AG08395 (cell line): Measurements from ENCODE around the gene TLE4.
A peak's percentile ranks its signal among the peaks of the same experiment; 100 is the strongest.
"Not testable (repeated sequence)": the region's sequence is repeated elsewhere in the genome, so short reads cannot be mapped to it uniquely, and the experiment has no call there.

Experiments used
- DNase-seq: peaks from one replicate; pipeline ENCODE4 v3.0.0; 2012; ENCODE audit warnings: mixed read lengths, low spot score

TLE4 gene

DNA sequence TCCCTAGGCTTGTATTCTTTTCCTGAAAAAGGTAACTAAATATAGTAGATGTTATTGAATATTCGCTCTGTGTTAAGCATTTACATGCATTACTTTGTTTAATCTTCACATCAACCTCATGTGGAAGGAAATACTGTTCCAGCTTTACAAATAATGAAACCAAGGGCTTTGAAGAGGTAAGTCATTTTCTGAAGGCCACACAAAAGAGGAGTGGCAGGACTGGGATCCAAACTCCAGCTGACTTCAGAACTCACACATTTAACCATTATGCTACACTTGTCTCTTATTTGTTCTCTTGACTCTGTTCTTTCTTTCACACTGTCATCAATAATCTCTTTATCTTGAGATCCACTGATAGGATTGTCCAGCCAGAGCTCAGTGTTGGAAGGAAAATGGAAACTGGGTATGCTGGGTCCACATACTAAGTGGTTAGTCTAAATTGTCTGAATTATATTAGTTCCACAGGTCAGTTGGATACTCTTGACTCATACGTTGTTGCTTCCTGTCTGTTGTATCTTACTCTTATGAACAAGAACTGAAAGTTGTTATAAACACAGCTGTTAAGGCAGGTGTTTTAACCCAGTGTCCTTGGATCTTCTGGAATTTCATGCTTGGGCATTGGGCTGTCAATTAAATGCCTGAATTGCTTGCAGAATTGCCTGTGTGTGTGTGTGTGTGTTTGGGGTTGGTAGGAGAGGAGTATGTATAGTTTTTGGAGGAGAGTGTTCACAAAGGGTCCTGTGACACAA is 65.6 kb downstream of the TLE4 start:
- DNase-seq, result no peak

GRCh38 chr9:79638806-79639205 is 67.0 kb downstream of the TLE4 start:
- DNase-seq, result no peak

DNA sequence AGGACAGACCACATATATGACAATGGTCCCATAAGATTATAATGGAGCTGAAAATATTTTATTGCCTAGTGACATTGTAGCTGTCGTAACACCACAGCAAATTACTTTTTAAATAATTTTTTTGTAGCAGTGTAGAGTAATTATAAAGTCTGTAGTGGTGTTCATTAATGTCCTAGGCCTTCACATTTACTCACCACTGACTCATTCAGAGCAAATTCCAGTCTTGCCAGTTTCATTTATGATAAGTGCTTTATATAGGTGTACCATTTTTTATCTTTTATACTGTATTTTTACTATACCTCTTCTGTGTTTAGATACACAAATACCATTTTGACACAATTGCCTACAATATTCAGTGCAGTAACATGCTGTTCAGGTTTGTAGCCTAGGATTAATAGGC is 67.6 kb downstream of the TLE4 start:
- DNase-seq, result no peak

DNA sequence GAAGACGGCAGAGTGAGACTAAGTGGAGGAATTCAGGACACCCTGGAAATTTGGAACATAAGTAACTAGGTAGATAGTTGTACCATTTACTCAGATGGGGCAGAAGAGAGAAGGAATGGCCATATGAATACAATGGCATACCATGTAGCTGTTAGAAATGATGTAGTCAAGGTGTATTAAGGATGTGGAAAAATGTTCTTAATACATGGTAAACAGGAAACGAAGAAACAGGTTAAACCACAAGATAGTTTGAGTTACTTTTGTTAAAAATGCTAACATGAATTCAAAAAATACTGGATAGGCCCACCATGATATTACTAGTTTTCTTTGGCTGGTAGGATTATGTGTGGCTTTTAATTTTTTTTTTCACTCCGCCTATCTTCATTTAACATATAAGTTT is 68.3 kb downstream of the TLE4 start:
- not testable (repeated sequence) for DNase-seq

DNA sequence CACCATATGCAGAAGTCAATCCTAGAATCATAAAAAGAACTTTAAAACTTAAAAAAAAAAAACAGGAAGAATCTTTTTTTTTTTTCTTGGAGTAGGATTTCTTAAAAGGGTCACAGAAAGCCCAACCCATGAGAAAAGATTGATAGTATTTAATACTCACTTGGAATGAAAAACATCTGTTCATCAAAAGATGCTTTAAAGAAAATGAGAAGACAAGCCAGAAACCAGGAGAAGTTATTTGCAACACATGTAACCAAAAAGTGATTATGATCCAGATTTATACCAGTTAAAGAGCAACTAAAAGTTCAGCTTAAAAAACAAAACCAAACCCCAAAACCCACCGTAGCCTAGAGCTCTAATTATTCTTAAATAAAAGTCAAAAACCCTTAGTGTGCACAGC is 69.3 kb downstream of the TLE4 start:
- no peak for DNase-seq

GRCh38 chr9:79642671-79643070 is 70.9 kb downstream of the TLE4 start:
- no peak for DNase-seq

DNA sequence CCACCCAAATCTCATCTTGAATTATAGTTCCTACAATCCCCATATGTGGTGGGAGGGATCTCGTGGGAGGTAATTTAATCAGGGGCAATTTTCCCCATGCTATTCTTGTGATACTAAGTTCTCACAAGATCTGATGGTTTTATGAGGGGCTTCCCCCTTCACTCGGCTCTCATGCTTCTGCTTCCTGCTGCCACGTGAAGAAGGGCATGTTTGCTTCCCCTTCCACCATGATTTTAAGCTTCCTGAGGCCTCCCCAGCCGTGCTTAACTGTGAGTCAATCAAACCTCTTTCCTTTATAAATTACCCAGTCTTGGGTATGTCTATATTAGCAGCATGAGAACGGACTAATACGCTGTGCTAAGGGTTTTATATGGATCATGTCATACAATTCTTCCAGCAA is 72.3 kb downstream of the TLE4 start:
- no peak for DNase-seq

DNA sequence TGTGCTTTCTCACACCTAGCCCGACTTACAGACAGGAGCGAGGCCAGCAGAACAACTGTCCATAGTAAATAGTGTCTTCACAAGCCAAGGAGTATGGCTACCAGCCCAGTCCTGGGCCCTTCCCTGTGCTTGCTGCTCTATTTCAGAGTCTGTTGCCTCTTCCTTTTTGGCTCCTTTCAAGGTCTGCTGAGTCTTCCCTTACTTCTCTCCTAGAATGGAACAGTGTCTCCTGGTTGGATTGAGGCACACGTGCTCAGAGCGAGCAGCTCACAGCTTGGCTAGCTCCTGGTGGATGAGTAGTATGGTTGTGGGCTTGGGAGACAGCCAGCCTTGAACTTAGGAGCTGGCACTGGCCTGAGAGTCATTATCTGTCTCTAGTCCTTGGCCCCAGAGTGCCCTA is 72.8 kb downstream of the TLE4 start:
- DNase-seq, result no peak

GRCh38 chr9:79645110-79645509 is 73.3 kb downstream of the TLE4 start:
- DNase-seq, result no peak

- DNase-seq, result no peak
These were observed 74.3 kb downstream of the TLE4 start for GRCh38 chr9:79646096-79646495.

GRCh38 chr9:79651251-79651795 is 79.6 kb downstream of the TLE4 start:
- no peak for DNase-seq

GRCh38 chr9:79652598-79652997 is 80.8 kb downstream of the TLE4 start:
- DNase-seq, result peak; percentile 58

DNA sequence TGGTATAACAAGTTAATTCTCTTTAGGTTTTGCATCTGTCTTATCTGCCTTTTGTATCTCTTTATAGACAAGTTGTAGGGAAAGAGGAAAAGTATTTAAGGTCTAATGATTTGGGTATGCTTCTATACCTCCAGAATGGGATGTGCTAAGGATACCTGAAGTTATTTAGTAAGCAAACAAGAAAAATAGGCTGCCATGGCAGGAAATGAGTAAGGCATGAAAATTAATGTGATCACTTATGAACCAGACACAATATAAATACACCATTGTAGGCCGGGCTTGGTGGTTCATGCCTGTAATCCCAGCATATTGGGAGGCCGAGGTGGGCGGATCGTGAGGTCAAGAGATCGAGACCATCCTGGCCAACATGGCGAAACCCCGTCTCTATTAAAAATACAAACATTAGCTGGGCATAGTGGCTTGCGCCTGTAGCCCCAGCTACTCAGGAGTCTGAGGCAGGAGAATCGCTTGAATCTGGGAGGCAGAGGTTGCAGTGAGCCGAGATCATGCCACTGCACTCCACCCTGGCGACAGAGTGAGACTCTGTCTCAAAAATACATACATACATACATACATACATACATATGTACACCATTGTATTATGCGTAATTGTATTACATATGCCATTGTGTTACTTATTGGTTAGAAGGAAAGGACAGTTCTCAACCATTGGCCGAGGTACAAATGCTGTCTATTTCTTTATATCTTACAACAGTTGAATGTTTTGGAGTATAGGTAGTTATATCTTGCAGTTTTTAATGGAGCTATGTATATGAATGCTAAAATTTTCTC is 83.0 kb downstream of the TLE4 start:
- DNase-seq, result not testable (repeated sequence)

DNA sequence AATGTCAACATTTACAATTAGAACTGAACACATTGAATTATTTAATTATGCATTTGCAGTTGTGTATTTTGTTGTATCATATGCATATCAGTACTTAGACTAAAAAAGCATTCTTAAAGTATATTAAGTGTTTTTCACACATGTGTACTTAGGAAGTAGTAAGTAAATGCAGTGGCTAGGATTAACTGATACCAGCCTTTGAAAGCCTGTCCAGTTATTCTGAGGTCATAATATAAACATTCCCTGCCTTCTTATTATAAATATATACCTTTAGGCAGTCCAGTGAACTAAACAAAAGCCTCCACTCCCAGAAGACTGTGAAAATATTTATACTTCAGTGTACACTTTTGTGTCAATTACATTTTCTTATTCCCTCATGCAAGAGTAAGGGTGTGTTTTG is 83.8 kb downstream of the TLE4 start:
- no peak for DNase-seq

DNA sequence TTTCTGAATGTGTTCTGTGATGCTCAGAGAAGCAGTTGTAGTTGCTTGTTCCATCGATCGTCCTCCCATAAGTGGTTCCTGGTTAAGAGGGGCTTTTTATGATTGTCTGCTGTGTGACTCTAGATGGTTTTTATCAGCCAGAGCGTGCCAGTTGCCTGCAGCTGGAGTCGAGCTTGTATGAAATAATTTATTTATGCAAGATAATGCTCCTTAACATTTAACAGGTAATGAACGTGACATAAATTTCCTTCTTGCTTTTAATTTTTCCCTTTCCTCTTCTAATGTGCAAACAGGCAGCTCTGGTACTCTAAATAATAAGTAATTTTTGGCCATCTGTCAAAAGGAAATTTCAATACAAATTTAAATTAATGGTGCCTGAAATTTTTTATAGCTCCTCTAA is 84.4 kb downstream of the TLE4 start:
- no peak for DNase-seq

DNA sequence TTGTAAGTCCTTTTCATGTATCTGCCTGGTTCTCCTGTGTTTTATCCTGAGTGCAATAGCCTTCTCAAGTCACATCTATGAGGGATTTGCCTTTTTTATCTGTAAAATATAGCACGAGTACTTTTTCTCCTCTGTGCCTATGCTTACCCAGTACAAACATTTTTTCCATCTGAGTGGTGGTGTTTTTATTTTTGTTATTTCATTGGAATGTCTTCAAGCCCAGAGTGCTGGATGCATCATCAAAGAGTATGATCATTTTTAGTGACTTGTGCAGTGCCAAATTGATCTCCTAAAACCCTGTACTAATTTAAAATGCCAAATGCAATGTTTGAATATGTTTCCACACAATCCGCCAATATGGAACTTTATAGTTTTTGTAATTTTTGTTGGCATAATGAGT is 86.1 kb downstream of the TLE4 start:
- DNase-seq, result peak; percentile 30

GRCh38 chr9:79658926-79659325 is 87.2 kb downstream of the TLE4 start:
- DNase-seq, result no peak

DNA sequence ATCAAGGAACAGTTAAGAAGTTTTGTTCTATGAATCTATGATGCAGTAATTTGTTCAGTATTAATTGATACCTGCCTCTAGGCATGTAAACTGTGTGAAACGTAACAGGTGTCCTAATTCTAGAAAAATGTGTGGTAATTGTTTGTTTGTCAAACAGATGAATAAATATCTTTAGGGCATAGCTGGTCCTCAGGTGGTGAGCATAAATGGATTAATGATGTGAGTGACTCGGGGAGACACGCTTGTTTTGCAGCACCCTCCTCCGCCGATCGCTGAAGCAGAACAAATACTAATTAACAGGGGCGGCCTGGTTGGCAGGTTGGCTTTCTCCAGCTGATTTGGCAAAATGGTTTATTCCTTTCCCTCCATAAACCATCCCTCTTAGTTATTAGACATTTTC is 88.8 kb downstream of the TLE4 start:
- DNase-seq, result no peak

- no peak for DNase-seq
These were observed 89.5 kb downstream of the TLE4 start for GRCh38 chr9:79661279-79661678.

- no peak for DNase-seq
These were observed 90.2 kb downstream of the TLE4 start for GRCh38 chr9:79661886-79662536.

DNA sequence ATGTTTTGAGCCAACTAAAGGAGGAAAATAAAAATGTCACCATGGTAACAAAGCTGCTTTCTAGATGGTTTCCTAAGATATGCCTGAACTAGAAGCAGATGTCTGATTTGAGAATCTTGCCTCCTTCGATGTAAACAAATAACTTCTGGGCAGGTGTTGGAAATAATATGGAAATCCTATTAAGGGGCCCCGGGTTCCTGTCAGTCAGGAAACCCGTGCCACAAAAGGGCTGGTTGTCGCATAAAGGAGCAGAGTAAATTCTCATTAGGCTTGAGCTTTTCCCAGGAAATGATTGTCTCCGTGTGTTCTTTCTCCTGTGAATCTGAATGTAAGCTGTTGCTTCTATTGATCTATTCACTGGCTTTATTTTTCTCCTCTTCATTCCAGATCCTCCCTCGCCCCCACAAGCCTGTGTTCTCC is 90.8 kb downstream of the TLE4 start:
- peak; percentile 39 for DNase-seq

DNA sequence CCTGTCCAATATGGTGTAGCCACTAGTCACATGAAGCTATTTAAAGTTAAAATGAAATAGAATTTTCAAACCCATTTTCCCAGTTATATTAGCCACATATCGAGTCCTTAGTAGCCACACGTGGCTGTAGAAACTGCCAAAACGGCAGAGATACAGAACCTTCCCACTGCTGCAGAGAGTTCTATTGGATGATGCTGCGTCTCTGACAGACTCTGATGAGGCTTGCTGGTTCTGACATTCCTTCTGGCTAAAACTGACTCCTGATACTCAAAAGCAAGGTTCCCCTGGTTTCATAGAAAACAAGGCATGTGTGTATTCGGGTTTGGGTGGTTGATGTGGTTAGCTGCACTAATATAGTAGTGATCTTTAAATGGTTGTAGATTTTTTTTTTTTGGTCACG is 91.5 kb downstream of the TLE4 start:
- DNase-seq, result peak; percentile 52

DNA sequence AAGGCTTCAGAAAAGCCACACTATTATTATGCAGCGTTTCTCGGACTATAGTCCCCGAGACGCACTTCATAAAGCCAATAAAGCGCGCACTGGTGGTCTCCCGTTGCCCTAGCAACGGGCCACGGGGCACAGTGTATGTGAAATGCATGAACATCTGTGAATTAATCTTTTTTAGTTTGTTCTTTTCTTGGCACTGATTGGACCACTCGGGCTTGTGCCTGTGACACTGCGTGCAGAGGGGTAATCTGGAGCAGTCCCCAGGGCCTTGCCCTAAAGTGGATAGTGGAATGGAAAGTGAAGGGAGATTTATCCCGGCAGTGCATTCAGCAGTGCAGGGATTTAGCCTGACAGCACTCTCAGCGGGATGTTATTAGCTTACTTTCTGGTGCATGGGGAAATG is 92.1 kb downstream of the TLE4 start:
- peak; percentile 27 for DNase-seq
